ENCODE results near the gene OR52E8.

The OR52E8 gene

GRCh38 chr11:5857590-5857989, at the start of gene OR52E8:
TSS of gene OR52E8 (minus strand) at chr11:5857690. CDS start at chr11:5857690, 0 bp downstream.
- H3K36me3 Mint-ChIP-seq: no peaks in the 10 kb centered on the region
- peaks cover 18 to 22% of the 10 kb centered on the region in 2 donors for H3K27me3 Mint-ChIP-seq
- DNase-seq: no peak
- H3K27ac Mint-ChIP-seq: no peak within 1 kb of the TSS
- no peak within 1 kb of the TSS for H3K4me3 Mint-ChIP-seq
- peaks cover 3 to 6% of the 10 kb centered on the region in 2 donors for H3K9me3 Mint-ChIP-seq
- no peaks in the 10 kb centered on the region for H3K4me1 Mint-ChIP-seq
- no peak for ATAC-seq (replicated peaks)

- Mint-ChIP-seq H3K27ac (no peak overlapping the region), H3K4me3 (no peak overlapping the region), H3K27me3 (no peaks in the 10 kb centered on the region), H3K36me3 (no peaks in the 10 kb centered on the region), H3K9me3 (no peaks in the 10 kb centered on the region), H3K4me1 (no peaks in the 10 kb centered on the region)
- DNase-seq: no peak
- ATAC-seq (replicated peaks): no peak
Observed at GRCh38 chr11:5899534-5899933, 42.0 kb upstream of the OR52E8 start.

GRCh38 chr11:5892908-5893307, 35.4 kb upstream of the OR52E8 start, which contains the start of gene OR52E5:
TSS of gene OR52E5 (plus strand) at chr11:5893208. CDS start at chr11:5900777, 7,569 bp downstream.
- peaks cover 0 to 4% of the 10 kb centered on the region in 2 donors for H3K27me3 Mint-ChIP-seq
- no peak within 1 kb of the TSS for H3K4me3 Mint-ChIP-seq
- H3K27ac Mint-ChIP-seq: no peak within 1 kb of the TSS
- H3K36me3 Mint-ChIP-seq: no peaks in the 10 kb centered on the region
- DNase-seq (no peak), ATAC-seq (replicated peaks) (no peak)
- no peaks in the 10 kb centered on the region for H3K9me3 Mint-ChIP-seq
- H3K4me1 Mint-ChIP-seq: no peaks in the 10 kb centered on the region

- Mint-ChIP-seq H3K9me3 (no peaks in the 10 kb centered on the region), H3K27ac (no peak overlapping the region), H3K4me1 (no peaks in the 10 kb centered on the region), H3K36me3 (no peaks in the 10 kb centered on the region), H3K4me3 (no peak overlapping the region), H3K27me3 (peaks cover 0 to 13% of the 10 kb centered on the region in 2 donors)
- ATAC-seq (replicated peaks): no peak
- DNase-seq: no peak
Observed at GRCh38 chr11:5891216-5891800, 33.8 kb upstream of the OR52E8 start.

- Mint-ChIP-seq H3K4me3 (no peak overlapping the region), H3K36me3 (no peaks in the 10 kb centered on the region), H3K27ac (no peak overlapping the region), H3K9me3 (no peaks in the 10 kb centered on the region), H3K4me1 (no peaks in the 10 kb centered on the region), H3K27me3 (peaks cover 10 to 13% of the 10 kb centered on the region in 2 donors)
- no peak for ATAC-seq (replicated peaks)
- DNase-seq: no peak
Observed at GRCh38 chr11:5887661-5888060, 30.2 kb upstream of the OR52E8 start.

GRCh38 chr11:5887172-5887571, 29.7 kb upstream of the OR52E8 start:
- ATAC-seq (replicated peaks) (no peak), DNase-seq (no peak)
- peaks cover 10 to 13% of the 10 kb centered on the region in 2 donors for H3K27me3 Mint-ChIP-seq

GRCh38 chr11:5881756-5882155, 24.3 kb upstream of the OR52E8 start:
- DNase-seq (no peak), ATAC-seq (replicated peaks) (no peak)
- no peaks in the 10 kb centered on the region for H3K9me3 Mint-ChIP-seq
- no peaks in the 10 kb centered on the region for H3K36me3 Mint-ChIP-seq
- H3K4me3 Mint-ChIP-seq: no peak overlapping the region
- H3K27me3 Mint-ChIP-seq: peaks cover 0 to 13% of the 10 kb centered on the region in 2 donors
- no peaks in the 10 kb centered on the region for H3K4me1 Mint-ChIP-seq
- H3K27ac Mint-ChIP-seq: no peak overlapping the region

More at GRCh38 chr11:5887172-5887571, 29.7 kb upstream of the OR52E8 start:
- Mint-ChIP-seq H3K4me1 (no peaks in the 10 kb centered on the region), H3K9me3 (no peaks in the 10 kb centered on the region), H3K36me3 (no peaks in the 10 kb centered on the region), H3K27ac (no peak overlapping the region), H3K4me3 (no peak overlapping the region)

- Mint-ChIP-seq H3K36me3 (no peaks in the 10 kb centered on the region), H3K27me3 (peaks cover 0 to 7% of the 10 kb centered on the region in 2 donors), H3K27ac (no peak within 1 kb of the TSS), H3K4me1 (no peaks in the 10 kb centered on the region), H3K4me3 (no peak within 1 kb of the TSS), H3K9me3 (no peaks in the 10 kb centered on the region)
- no peak for DNase-seq
- no peak for ATAC-seq (replicated peaks)
Observed at GRCh38 chr11:5880329-5880728, 22.8 kb upstream of the OR52E8 start, which contains the start of gene OR52E4. TSS of gene OR52E4 (plus strand) at chr11:5880629. CDS start at chr11:5884293, 3,664 bp downstream.

- Mint-ChIP-seq H3K27me3 (peaks cover 0 to 4% of the 10 kb centered on the region in 2 donors), H3K27ac (no peak overlapping the region), H3K9me3 (peaks cover 0 to 4% of the 10 kb centered on the region in 2 donors), H3K36me3 (no peaks in the 10 kb centered on the region), H3K4me1 (no peaks in the 10 kb centered on the region), H3K4me3 (no peak overlapping the region)
- DNase-seq (no peak), ATAC-seq (replicated peaks) (no peak)
Observed at GRCh38 chr11:5878564-5878963, 21.1 kb upstream of the OR52E8 start.

GRCh38 chr11:5865826-5866225, 8.3 kb upstream of the OR52E8 start:
- H3K4me3 Mint-ChIP-seq: no peak overlapping the region
- peaks cover 6 to 27% of the 10 kb centered on the region in 2 donors for H3K27me3 Mint-ChIP-seq
- H3K27ac Mint-ChIP-seq: no peak overlapping the region
- no peaks in the 10 kb centered on the region for H3K4me1 Mint-ChIP-seq
- peaks cover 2 to 5% of the 10 kb centered on the region in 2 donors for H3K9me3 Mint-ChIP-seq
- H3K36me3 Mint-ChIP-seq: no peaks in the 10 kb centered on the region
- ATAC-seq (replicated peaks) (no peak), DNase-seq (no peak)

- DNase-seq (no peak), ATAC-seq (replicated peaks) (no peak)
- H3K27ac Mint-ChIP-seq: no peak overlapping the region
- H3K36me3 Mint-ChIP-seq: no peaks in the 10 kb centered on the region
- peaks cover 6 to 24% of the 10 kb centered on the region in 2 donors for H3K27me3 Mint-ChIP-seq
- H3K4me1 Mint-ChIP-seq: no peaks in the 10 kb centered on the region
- H3K4me3 Mint-ChIP-seq: no peak overlapping the region
- H3K9me3 Mint-ChIP-seq: peaks cover 6 to 8% of the 10 kb centered on the region in 2 donors
Observed at GRCh38 chr11:5851002-5851401, 6.5 kb downstream of the OR52E8 start.

- no peak for ATAC-seq (replicated peaks)
- Mint-ChIP-seq H3K36me3 (no peaks in the 10 kb centered on the region), H3K9me3 (peaks cover 0 to 5% of the 10 kb centered on the region in 2 donors), H3K27me3 (peaks cover 0 to 8% of the 10 kb centered on the region in 2 donors), H3K27ac (no peak overlapping the region), H3K4me1 (no peaks in the 10 kb centered on the region), H3K4me3 (no peak overlapping the region)
- no peak for DNase-seq
Observed at GRCh38 chr11:5847711-5848110, 9.8 kb downstream of the OR52E8 start.

GRCh38 chr11:5846701-5847100, 10.8 kb downstream of the OR52E8 start:
- Mint-ChIP-seq H3K9me3 (peaks cover 0 to 5% of the 10 kb centered on the region in 2 donors), H3K4me1 (no peaks in the 10 kb centered on the region), H3K27ac (no peak overlapping the region), H3K27me3 (peaks cover 0 to 7% of the 10 kb centered on the region in 2 donors), H3K4me3 (no peak overlapping the region), H3K36me3 (no peaks in the 10 kb centered on the region)
- DNase-seq (no peak), ATAC-seq (replicated peaks) (no peak)

- Mint-ChIP-seq H3K4me1 (no peaks in the 10 kb centered on the region), H3K27me3 (peaks cover 21 to 23% of the 10 kb centered on the region in 2 donors), H3K9me3 (peaks cover 0 to 2% of the 10 kb centered on the region in 2 donors), H3K4me3 (no peak within 1 kb of the TSS), H3K27ac (no peak within 1 kb of the TSS), H3K36me3 (no peaks in the 10 kb centered on the region)
- ATAC-seq (replicated peaks) (no peak), DNase-seq (no peak)
Observed at GRCh38 chr11:5841797-5842196, 15.7 kb downstream of the OR52E8 start, which contains the start of gene OR52E6. TSS of gene OR52E6 (minus strand) at chr11:5841897. CDS start at chr11:5841897, 0 bp downstream.

- ATAC-seq (replicated peaks) (no peak), DNase-seq (no peak)
- no peak overlapping the region for H3K4me3 Mint-ChIP-seq
- no peak overlapping the region for H3K27ac Mint-ChIP-seq
- no peaks in the 10 kb centered on the region for H3K4me1 Mint-ChIP-seq
- peaks cover 0 to 2% of the 10 kb centered on the region in 2 donors for H3K9me3 Mint-ChIP-seq
- H3K27me3 Mint-ChIP-seq: peaks cover 21 to 23% of the 10 kb centered on the region in 2 donors
- no peaks in the 10 kb centered on the region for H3K36me3 Mint-ChIP-seq
Observed at GRCh38 chr11:5837695-5838094, 19.8 kb downstream of the OR52E8 start.

Measured in stimulated activated naive B cell treated with anti-CD40 and anti-IgM and Interleukin-4, amounts not matched to agents 10 μg/mL and 1 μg/mL and 100 μg/mL, for 72 hours (primary cell).